HL-60 (cell line): ENCODE measurements around the gene DDX17.

Source experiments
- DNase-seq, 2 experiments: peaks; one replicate each; pipeline ENCODE4 v3.0.0-alpha.2; 2010 to 2020; ENCODE audit warnings: low read depth in 1 of 2, low spot score in 1 of 2
- H3K27ac ChIP-seq: fragments of 250-450 bp; sonication (Bioruptor Pico); replicated peaks from 2 replicates; pipeline ENCODE4 v1.5.1; 2020; ENCODE audit warnings: mild to moderate bottlenecking, moderate library complexity
- H3K27me3 ChIP-seq: fragments of 250-450 bp; sonication (Bioruptor Pico); 2 replicates; pipeline ENCODE4 v1.5.1; 2021; ENCODE audit warnings: mild to moderate bottlenecking, moderate library complexity; ENCODE audit not compliant: insufficient read depth, poor library complexity, severe bottlenecking
- H3K4me3 ChIP-seq: replicated peaks from 2 replicates; pipeline ENCODE4 v1.5.1; 2011; ENCODE audit warnings: mild to moderate bottlenecking, control low read depth, low read length; ENCODE audit not compliant: insufficient read depth
- CTCF ChIP-seq: IDR thresholded peaks from one replicate; pipeline ENCODE4 v1.5.1; 2011; ENCODE audit warnings: low read length, control low read depth, inconsistent platforms; ENCODE audit not compliant: insufficient read depth
- GABPA ChIP-seq: IDR thresholded peaks from 2 replicates; pipeline ENCODE4 v1.6.1; 2012; ENCODE audit warnings: low read depth
- POLR2AphosphoS5 ChIP-seq: IDR thresholded peaks from 2 replicates; pipeline ENCODE4 v1.6.1; 2012; ENCODE audit warnings: low read depth
- SPI1 ChIP-seq: IDR thresholded peaks from 2 replicates; pipeline ENCODE4 v1.6.1; 2012; ENCODE audit warnings: low read depth, mild to moderate bottlenecking, borderline replicate concordance
- TF ChIP-seq, protein P1 (sequence below): IDR thresholded peaks from 2 replicates; pipeline ENCODE4 v1.6.1; 2012; ENCODE audit warnings: low read depth; ENCODE audit not compliant: insufficient replicate concordance

DDX17 gene

GRCh38 chr22:38468443-38469305, 37.4 kb downstream of the DDX17 start:
- DNase-seq: no peak
- Histone ChIP-seq H3K27ac (no peak overlapping the region), H3K27me3 (peaks cover 36% of the 10 kb centered on the region), H3K4me3 (no peak overlapping the region)
- TF ChIP-seq POLR2AphosphoS5 (no peak), GABPA (no peak), SPI1 (no peak), CTCF (no peak)
- TF ChIP-seq, protein P1, sequence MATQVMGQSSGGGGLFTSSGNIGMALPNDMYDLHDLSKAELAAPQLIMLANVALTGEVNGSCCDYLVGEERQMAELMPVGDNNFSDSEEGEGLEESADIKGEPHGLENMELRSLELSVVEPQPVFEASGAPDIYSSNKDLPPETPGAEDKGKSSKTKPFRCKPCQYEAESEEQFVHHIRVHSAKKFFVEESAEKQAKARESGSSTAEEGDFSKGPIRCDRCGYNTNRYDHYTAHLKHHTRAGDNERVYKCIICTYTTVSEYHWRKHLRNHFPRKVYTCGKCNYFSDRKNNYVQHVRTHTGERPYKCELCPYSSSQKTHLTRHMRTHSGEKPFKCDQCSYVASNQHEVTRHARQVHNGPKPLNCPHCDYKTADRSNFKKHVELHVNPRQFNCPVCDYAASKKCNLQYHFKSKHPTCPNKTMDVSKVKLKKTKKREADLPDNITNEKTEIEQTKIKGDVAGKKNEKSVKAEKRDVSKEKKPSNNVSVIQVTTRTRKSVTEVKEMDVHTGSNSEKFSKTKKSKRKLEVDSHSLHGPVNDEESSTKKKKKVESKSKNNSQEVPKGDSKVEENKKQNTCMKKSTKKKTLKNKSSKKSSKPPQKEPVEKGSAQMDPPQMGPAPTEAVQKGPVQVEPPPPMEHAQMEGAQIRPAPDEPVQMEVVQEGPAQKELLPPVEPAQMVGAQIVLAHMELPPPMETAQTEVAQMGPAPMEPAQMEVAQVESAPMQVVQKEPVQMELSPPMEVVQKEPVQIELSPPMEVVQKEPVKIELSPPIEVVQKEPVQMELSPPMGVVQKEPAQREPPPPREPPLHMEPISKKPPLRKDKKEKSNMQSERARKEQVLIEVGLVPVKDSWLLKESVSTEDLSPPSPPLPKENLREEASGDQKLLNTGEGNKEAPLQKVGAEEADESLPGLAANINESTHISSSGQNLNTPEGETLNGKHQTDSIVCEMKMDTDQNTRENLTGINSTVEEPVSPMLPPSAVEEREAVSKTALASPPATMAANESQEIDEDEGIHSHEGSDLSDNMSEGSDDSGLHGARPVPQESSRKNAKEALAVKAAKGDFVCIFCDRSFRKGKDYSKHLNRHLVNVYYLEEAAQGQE: no peak

DNA sequence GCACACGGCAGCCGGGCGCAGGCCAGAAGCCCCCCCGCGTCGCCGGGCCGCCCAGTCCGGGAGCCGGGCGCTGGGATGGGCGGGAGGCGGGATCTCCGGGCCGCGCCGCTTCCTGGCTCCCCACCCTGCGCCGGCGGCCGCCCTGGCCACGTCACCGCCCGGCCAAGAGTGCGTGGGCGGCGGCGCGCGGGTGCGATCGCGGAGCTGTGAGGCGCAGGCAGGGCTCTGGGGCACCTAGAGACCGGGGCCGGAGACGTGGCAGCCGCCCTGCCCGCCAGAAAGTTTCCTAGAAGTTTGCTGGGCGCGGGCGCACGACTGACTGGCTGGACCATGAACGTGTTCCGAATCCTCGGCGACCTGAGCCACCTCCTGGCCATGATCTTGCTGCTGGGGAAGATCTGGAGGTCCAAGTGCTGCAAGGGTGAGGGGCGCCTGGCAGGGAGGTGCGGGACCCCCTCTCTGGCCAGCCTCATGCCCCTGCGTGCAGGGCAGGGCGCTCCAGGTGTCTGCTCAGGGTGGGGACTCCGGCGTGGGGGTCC, 38.1 kb downstream of the DDX17 start, which contains the start of gene KDELR3:
Gene KDELR3, plus strand, starts transcription at position 193 of the 539 bp plus-strand sequence. Its CDS starts 138 bp downstream, at position 331.
- no peak for TF ChIP-seq SPI1
- TF ChIP-seq, protein P1: no peak
- no peak for TF ChIP-seq POLR2AphosphoS5
- no peak for TF ChIP-seq GABPA
- no peak for TF ChIP-seq CTCF
- peak within 1 kb of the TSS; percentile 14 for H3K4me3 ChIP-seq
- no peak within 1 kb of the TSS for H3K27ac ChIP-seq
- peaks cover 40% of the 10 kb centered on the region for H3K27me3 ChIP-seq
- DNase-seq: no peak

- DNase-seq: no peak
- Histone ChIP-seq H3K27ac (no peak overlapping the region), H3K4me3 (no peak overlapping the region; the same call in 1 of the 2 replicates), H3K27me3 (peaks cover 41% of the 10 kb centered on the region)
- TF ChIP-seq, protein P1: no peak
Observed at GRCh38 chr22:38467438-38467903, 38.6 kb downstream of the DDX17 start.
